HEK293 (cell line): Measurements from ENCODE around the gene CRIP2.

Source experiments
- CTCF ChIA-PET: fragments of 350-600 bp; formaldehyde crosslinking; extraction: SDS; loops from one replicate; lab custom pipeline; 2021; ENCODE audit warnings: antibody characterized with exemption; lab: Yijun Ruan, JAX
- POLR2A ChIA-PET: fragments of 300-600 bp; formaldehyde crosslinking; extraction: SDS; loops from one replicate; lab custom pipeline; 2020; ENCODE audit warnings: antibody characterized with exemption, inconsistent platforms; lab: Yijun Ruan, JAX
- H3K27ac ChIP-seq: fragments of 200-500 bp; sonication (Bioruptor generic); 2 replicates; pipeline ENCODE4 v1.5.1; 2014; ENCODE audit warnings: low read depth, low read length, control low read depth, inconsistent platforms; ENCODE audit errors: extremely low read depth
- H3K36me3 ChIP-seq, 2 experiments: fragments of 200-500 bp in 1 of 2; sonication (Bioruptor generic) in 1 of 2; 1 replicate in 1 of 2; 2 replicates in 1 of 2; pipeline ENCODE4 v1.5.1; 2014 to 2017; ENCODE audit warnings: inconsistent platforms in 2 of 2, low read length in 2 of 2; ENCODE audit not compliant: control insufficient read depth in 2 of 2, insufficient read depth in 1 of 2
- H3K4me1 ChIP-seq: fragments of 200-500 bp; sonication (Bioruptor generic); 2 replicates; pipeline ENCODE4 v1.5.1; 2014; ENCODE audit warnings: mild to moderate bottlenecking, low read length, inconsistent platforms; ENCODE audit not compliant: control insufficient read depth, insufficient read depth
- H3K4me3 ChIP-seq: 2 replicates; pipeline ENCODE4 v1.5.1; 2011; ENCODE audit warnings: low read depth, mild to moderate bottlenecking, control low read depth, low read length, moderate library complexity
- H3K9me3 ChIP-seq: fragments of 200-500 bp; sonication (Bioruptor generic); 2 replicates; pipeline ENCODE4 v1.5.1; 2014; ENCODE audit warnings: low read depth, low read length, inconsistent platforms; ENCODE audit not compliant: control insufficient read depth, insufficient read depth
- AEBP2 ChIP-seq: fragments of 450-650 bp; formaldehyde crosslinking; IDR thresholded peaks from 2 replicates; pipeline ENCODE4 v1.5.1; 2016; ENCODE audit warnings: missing biosample characterization, missing genetic modification characterization, borderline replicate concordance
- HIC1 ChIP-seq: fragments of 450-650 bp; formaldehyde crosslinking; IDR thresholded peaks from 2 replicates; pipeline ENCODE4 v1.5.1; 2016; ENCODE audit warnings: missing biosample characterization, missing genetic modification characterization
- MEIS1 ChIP-seq: sonication (generic); formaldehyde crosslinking; IDR thresholded peaks from 2 replicates; pipeline ENCODE4 v1.8.1; 2022; ENCODE audit warnings: missing genetic modification reagents, mild to moderate bottlenecking, borderline replicate concordance
- SCRT2 ChIP-seq: fragments of 450-650 bp; formaldehyde crosslinking; IDR thresholded peaks from 2 replicates; pipeline ENCODE4 v1.5.1; 2016; ENCODE audit warnings: missing biosample characterization, missing genetic modification characterization
- SETDB1 ChIP-seq: IDR thresholded peaks from one replicate; pipeline ENCODE4 v1.6.1; 2017; ENCODE audit warnings: mild to moderate bottlenecking, low read length, moderate library complexity, mixed read lengths; ENCODE audit not compliant: insufficient read length
- SP7 ChIP-seq: fragments of 450-650 bp; formaldehyde crosslinking; IDR thresholded peaks from 2 replicates; pipeline ENCODE4 v1.5.1; 2016; ENCODE audit warnings: missing biosample characterization, missing genetic modification characterization
- ZNF175 ChIP-seq: fragments of 450-650 bp; formaldehyde crosslinking; IDR thresholded peaks from 2 replicates; pipeline ENCODE4 v1.5.1; 2016; ENCODE audit warnings: missing biosample characterization, missing genetic modification characterization
- ZNF214 ChIP-seq: fragments of 450-650 bp; formaldehyde crosslinking; IDR thresholded peaks from 2 replicates; pipeline ENCODE4 v1.5.1; 2017; ENCODE audit warnings: missing biosample characterization, mild to moderate bottlenecking, missing genetic modification characterization, borderline replicate concordance
- ZNF223 ChIP-seq: fragments of 450-650 bp; formaldehyde crosslinking; IDR thresholded peaks from 2 replicates; pipeline ENCODE4 v1.5.1; 2016; ENCODE audit warnings: missing biosample characterization, missing genetic modification characterization
- ZNF391 ChIP-seq: fragments of 450-650 bp; formaldehyde crosslinking; IDR thresholded peaks from 2 replicates; pipeline ENCODE4 v1.5.1; 2016; ENCODE audit warnings: low read depth, missing biosample characterization, missing genetic modification characterization, borderline replicate concordance
- ZNF433 ChIP-seq: fragments of 450-650 bp; formaldehyde crosslinking; IDR thresholded peaks from 2 replicates; pipeline ENCODE4 v1.5.1; 2016; ENCODE audit warnings: missing biosample characterization, missing genetic modification characterization, low read depth
- ZNF521 ChIP-seq: fragments of 450-650 bp; formaldehyde crosslinking; IDR thresholded peaks from 2 replicates; pipeline ENCODE4 v1.5.1; 2017; ENCODE audit warnings: missing biosample characterization, mild to moderate bottlenecking, missing genetic modification characterization
- ZNF626 ChIP-seq: fragments of 450-650 bp; sonication (Bioruptor Pico); formaldehyde crosslinking; IDR thresholded peaks from 2 replicates; pipeline ENCODE4 v1.5.1; 2018; ENCODE audit warnings: missing biosample characterization, missing genetic modification characterization, inconsistent platforms
- ZNF645 ChIP-seq: fragments of 450-650 bp; formaldehyde crosslinking; IDR thresholded peaks from 2 replicates; pipeline ENCODE4; 2016; ENCODE audit warnings: missing biosample characterization, missing genetic modification characterization
- ZNF843 ChIP-seq: fragments of 450-650 bp; formaldehyde crosslinking; IDR thresholded peaks from 2 replicates; pipeline ENCODE4 v1.5.1; 2016; ENCODE audit warnings: missing biosample characterization, missing genetic modification characterization
- TF ChIP-seq, protein P1 (sequence below): fragments of 450-650 bp; IDR thresholded peaks from 2 replicates; pipeline ENCODE4 v1.5.1; 2018; ENCODE audit warnings: missing biosample characterization, mild to moderate bottlenecking, missing genetic modification characterization
- TF ChIP-seq, protein P2 (sequence below): fragments of 450-650 bp; IDR thresholded peaks from 2 replicates; pipeline ENCODE4 v1.5.1; 2018; ENCODE audit warnings: missing biosample characterization, missing genetic modification characterization
- TF ChIP-seq, protein P3 (sequence below): IDR thresholded peaks from 2 replicates; pipeline ENCODE4 v1.6.1; 2011; ENCODE audit warnings: mild to moderate bottlenecking, low read depth, low read length, borderline replicate concordance

CRIP2 gene

DNA sequence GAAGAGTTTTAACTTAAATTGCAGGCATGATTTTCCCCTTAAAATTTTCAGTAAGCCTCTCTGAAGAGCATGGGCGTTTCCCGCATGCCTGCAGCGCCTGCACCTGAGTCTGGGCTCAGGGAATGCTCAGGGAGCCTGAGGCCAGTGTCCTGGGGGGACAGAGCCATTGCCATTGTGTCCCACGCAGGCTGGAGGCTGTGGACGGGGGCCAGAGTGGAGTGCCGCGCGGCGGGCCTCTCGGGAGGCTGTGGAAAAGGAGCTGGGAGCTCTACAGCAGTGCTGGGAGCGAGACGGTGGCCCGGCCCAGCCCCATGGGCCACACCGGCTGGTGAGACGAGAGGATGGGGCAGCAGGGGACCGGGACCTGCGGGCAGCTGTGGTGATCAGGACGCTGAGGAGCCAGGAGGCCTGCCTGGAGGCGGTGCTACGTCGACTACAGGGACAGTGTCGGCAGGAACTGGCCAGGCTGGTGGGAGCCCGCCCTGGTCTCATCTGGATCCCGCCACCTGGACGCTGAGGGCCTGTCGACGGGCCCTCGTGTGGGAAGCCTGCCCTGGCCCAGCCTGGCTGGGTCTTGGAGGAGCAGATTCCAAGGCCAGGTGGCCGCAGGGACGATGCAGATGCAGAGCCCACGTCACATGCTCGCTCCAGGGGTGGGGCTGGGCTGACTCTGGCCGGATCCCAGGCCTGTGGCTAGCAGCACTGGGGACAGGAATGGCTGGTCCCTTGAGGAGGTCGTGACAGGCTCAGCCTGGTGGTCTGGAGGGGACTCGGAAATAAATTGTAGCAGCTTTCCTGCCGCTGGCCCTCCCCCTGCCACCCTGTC, 24.0 kb downstream of the CRIP2 start:
- ChIA-PET CTCF (interaction anchor here (1.0 kb wide), 1 partner anchor 35 kb away, joined by 6 read pairs; no protein-coding TSS in a partner anchor), POLR2A (no interaction called here)
- Histone ChIP-seq H3K36me3 (peaks cover 0 to 7% of the 10 kb centered on the region in 2 experiments; a peak in 1 of 3 replicates), H3K4me3 (no peak overlapping the region), H3K9me3 (no peaks in the 10 kb centered on the region), H3K4me1 (no peaks in the 10 kb centered on the region), H3K27ac (no peak overlapping the region)
- TF ChIP-seq HIC1 (tag by site-specific recombination) (no peak), SCRT2 (no peak), ZNF223 (tag by site-specific recombination) (no peak), ZNF175 (no peak), ZNF391 (tag by site-specific recombination) (no peak), ZNF645 (tag by site-specific recombination) (no peak), ZNF521 (tag by site-specific recombination) (no peak), MEIS1 (no peak), ZNF843 (no peak), ZNF626 (tag by site-specific recombination) (no peak), SETDB1 (no peak), ZNF214 (no peak), ZNF433 (no peak), AEBP2 (tag by site-specific recombination) (no peak), SP7 (tag by site-specific recombination) (no peak)
- TF ChIP-seq, protein P1, sequence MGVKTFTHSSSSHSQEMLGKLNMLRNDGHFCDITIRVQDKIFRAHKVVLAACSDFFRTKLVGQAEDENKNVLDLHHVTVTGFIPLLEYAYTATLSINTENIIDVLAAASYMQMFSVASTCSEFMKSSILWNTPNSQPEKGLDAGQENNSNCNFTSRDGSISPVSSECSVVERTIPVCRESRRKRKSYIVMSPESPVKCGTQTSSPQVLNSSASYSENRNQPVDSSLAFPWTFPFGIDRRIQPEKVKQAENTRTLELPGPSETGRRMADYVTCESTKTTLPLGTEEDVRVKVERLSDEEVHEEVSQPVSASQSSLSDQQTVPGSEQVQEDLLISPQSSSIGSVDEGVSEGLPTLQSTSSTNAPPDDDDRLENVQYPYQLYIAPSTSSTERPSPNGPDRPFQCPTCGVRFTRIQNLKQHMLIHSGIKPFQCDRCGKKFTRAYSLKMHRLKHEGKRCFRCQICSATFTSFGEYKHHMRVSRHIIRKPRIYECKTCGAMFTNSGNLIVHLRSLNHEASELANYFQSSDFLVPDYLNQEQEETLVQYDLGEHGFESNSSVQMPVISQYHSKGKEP (tag by site-specific recombination) = no peak
- TF ChIP-seq, protein P2, sequence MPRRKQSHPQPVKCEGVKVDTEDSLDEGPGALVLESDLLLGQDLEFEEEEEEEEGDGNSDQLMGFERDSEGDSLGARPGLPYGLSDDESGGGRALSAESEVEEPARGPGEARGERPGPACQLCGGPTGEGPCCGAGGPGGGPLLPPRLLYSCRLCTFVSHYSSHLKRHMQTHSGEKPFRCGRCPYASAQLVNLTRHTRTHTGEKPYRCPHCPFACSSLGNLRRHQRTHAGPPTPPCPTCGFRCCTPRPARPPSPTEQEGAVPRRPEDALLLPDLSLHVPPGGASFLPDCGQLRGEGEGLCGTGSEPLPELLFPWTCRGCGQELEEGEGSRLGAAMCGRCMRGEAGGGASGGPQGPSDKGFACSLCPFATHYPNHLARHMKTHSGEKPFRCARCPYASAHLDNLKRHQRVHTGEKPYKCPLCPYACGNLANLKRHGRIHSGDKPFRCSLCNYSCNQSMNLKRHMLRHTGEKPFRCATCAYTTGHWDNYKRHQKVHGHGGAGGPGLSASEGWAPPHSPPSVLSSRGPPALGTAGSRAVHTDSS = no peak
- TF ChIP-seq, protein P3, sequence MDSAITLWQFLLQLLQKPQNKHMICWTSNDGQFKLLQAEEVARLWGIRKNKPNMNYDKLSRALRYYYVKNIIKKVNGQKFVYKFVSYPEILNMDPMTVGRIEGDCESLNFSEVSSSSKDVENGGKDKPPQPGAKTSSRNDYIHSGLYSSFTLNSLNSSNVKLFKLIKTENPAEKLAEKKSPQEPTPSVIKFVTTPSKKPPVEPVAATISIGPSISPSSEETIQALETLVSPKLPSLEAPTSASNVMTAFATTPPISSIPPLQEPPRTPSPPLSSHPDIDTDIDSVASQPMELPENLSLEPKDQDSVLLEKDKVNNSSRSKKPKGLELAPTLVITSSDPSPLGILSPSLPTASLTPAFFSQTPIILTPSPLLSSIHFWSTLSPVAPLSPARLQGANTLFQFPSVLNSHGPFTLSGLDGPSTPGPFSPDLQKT = no peak
- TF ChIP-seq, all 188 proteins: peak for 0
